Smooth muscle cell of the brain vasculature (primary cell): Measurements from ENCODE around the gene PARVB.

ENCODE experiments used
- DNase-seq: peaks from one replicate; pipeline ENCODE4 v3.0.0-alpha.2; 2012; ENCODE audit warnings: low read depth, low spot score

The PARVB gene

GRCh38 chr22:44214187-44214586, 190.1 kb downstream of the PARVB start:
- no peak for DNase-seq

GRCh38 chr22:44214764-44215163, 190.7 kb downstream of the PARVB start:
- DNase-seq, result no peak

GRCh38 chr22:44215287-44215686, 191.2 kb downstream of the PARVB start:
- no peak for DNase-seq

- no peak for DNase-seq
Measured at GRCh38 chr22:44217346-44217745, 193.2 kb downstream of the PARVB start.

GRCh38 chr22:44218071-44218470, 194.0 kb downstream of the PARVB start:
- no peak for DNase-seq

- DNase-seq, result no peak
Measured at GRCh38 chr22:44219101-44219870, 195.2 kb downstream of the PARVB start.

- no peak for DNase-seq
Measured at GRCh38 chr22:44220727-44221680, 196.9 kb downstream of the PARVB start.

GRCh38 chr22:44221710-44222475, 197.8 kb downstream of the PARVB start:
- no peak for DNase-seq
